A549 (cell line): ENCODE measurements around the gene TTC33. TPM values are rescaled to one million over a fixed set of nuclear protein-coding genes. Genes with fewer than 3 reads are reported as not detected.

Experiments
- BHLHE40 ChIP-seq: IDR thresholded peaks from 2 replicates; pipeline ENCODE4 v1.6.1; 2012; ENCODE audit warnings: low read depth, low read length, inconsistent platforms
- CBX8 ChIP-seq: fragments of 200-600 bp; sonication (generic); IDR thresholded peaks from 2 replicates; pipeline ENCODE4 v1.6.1; 2016
- CEBPB ChIP-seq, 2 experiments: fragments of >200 bp in 1 of 2; sonication (Bioruptor Twin) in 1 of 2; formaldehyde crosslinking in 1 of 2; IDR thresholded peaks; 2 replicates each; pipeline ENCODE4 v1.6.1; 2012 to 2016
- CHD2 ChIP-seq: fragments of 150-350 bp; IDR thresholded peaks from 2 replicates; pipeline ENCODE4 v1.6.1; 2014; ENCODE audit warnings: low read length; ENCODE audit not compliant: partially characterized antibody
- CTCF ChIP-seq: fragments of >200 bp; sonication (Bioruptor Twin); formaldehyde crosslinking; IDR thresholded peaks from 3 replicates; pipeline ENCODE4 v1.5.1; 2016
- E2F6 ChIP-seq: IDR thresholded peaks from 2 replicates; pipeline ENCODE4 v1.6.1; 2012; ENCODE audit warnings: low read depth, borderline replicate concordance
- ELK1 ChIP-seq: fragments of 150-350 bp; IDR thresholded peaks from 2 replicates; pipeline ENCODE4 v1.6.1; 2014; ENCODE audit warnings: low read depth, mild to moderate bottlenecking, low read length
- ESRRA ChIP-seq: fragments of 150-350 bp; IDR thresholded peaks from 2 replicates; pipeline ENCODE4 v1.6.1; 2014; ENCODE audit warnings: mild to moderate bottlenecking, low read length, borderline replicate concordance
- FOSL2 ChIP-seq, 2 experiments: fragments of 450-650 bp in 1 of 2; fragments of >200 bp in 1 of 2; sonication (Bioruptor Twin) in 1 of 2; formaldehyde crosslinking; IDR thresholded peaks; 2 replicates each; pipeline versions ENCODE4 v1.5.0 to v1.6.1; 2016 to 2020; ENCODE audit warnings: mild to moderate bottlenecking in 1 of 2, moderate library complexity in 1 of 2
- HDAC2 ChIP-seq: fragments of 200-600 bp; sonication (generic); IDR thresholded peaks from 2 replicates; pipeline ENCODE4 v1.6.1; 2016
- HES2 ChIP-seq: fragments of >200 bp; sonication (Bioruptor Twin); formaldehyde crosslinking; IDR thresholded peaks from 2 replicates; pipeline ENCODE4 v1.6.1; 2016
- JUN ChIP-seq, 2 experiments: fragments of >200 bp; sonication (Bioruptor Twin); formaldehyde crosslinking; IDR thresholded peaks; 2 replicates in 1 of 2; 3 replicates in 1 of 2; pipeline ENCODE4 v1.6.1; 2016 to 2017
- JUNB ChIP-seq: fragments of >200 bp; sonication (Bioruptor Twin); formaldehyde crosslinking; IDR thresholded peaks from 2 replicates; pipeline ENCODE4 v1.6.1; 2016
- MAFK ChIP-seq: fragments of 450-650 bp; IDR thresholded peaks from 2 replicates; pipeline ENCODE4 v1.6.1; 2014; ENCODE audit not compliant: partially characterized antibody
- NPAS2 ChIP-seq: fragments of 250-450 bp; sonication (Bioruptor Pico); IDR thresholded peaks from 2 replicates; pipeline ENCODE4 v1.8.0; 2022; ENCODE audit warnings: mild to moderate bottlenecking, moderate library complexity, borderline replicate concordance
- NR3C1 ChIP-seq: fragments of >200 bp; sonication (Bioruptor Twin); formaldehyde crosslinking; IDR thresholded peaks from 3 replicates; pipeline ENCODE4 v1.6.1; 2017
- PBX3 ChIP-seq: IDR thresholded peaks from 2 replicates; pipeline ENCODE4 v1.6.1; 2012
- PHF8 ChIP-seq: fragments of 200-600 bp; sonication (generic); IDR thresholded peaks from 2 replicates; pipeline ENCODE4 v1.6.1; 2016; ENCODE audit warnings: low read depth, mild to moderate bottlenecking, antibody characterized with exemption, moderate library complexity, borderline replicate concordance
- POLR2A ChIP-seq: IDR thresholded peaks from 2 replicates; pipeline ENCODE4 v1.6.1; 2012; ENCODE audit warnings: mild to moderate bottlenecking, low read length
- RFX5 ChIP-seq: fragments of 450-650 bp; IDR thresholded peaks from 2 replicates; pipeline ENCODE4 v1.7.1; 2014; ENCODE audit warnings: antibody characterized with exemption, mild to moderate bottlenecking, moderate library complexity
- RNF2 ChIP-seq: fragments of 200-600 bp; sonication (generic); IDR thresholded peaks from 2 replicates; pipeline ENCODE4 v1.6.1; 2016; ENCODE audit warnings: low read depth, mild to moderate bottlenecking, antibody characterized with exemption, moderate library complexity, borderline replicate concordance
- TFCP2L1 ChIP-seq: fragments of 250-450 bp; sonication (Bioruptor Pico); IDR thresholded peaks from 2 replicates; pipeline ENCODE4 v1.5.0; 2021; ENCODE audit warnings: mild to moderate bottlenecking
- TP53 ChIP-seq: fragments of 250-450 bp; sonication (Bioruptor Pico); IDR thresholded peaks from 2 replicates; pipeline ENCODE4 v1.5.0; 2021; ENCODE audit warnings: mild to moderate bottlenecking, moderate library complexity
- ZFP36 ChIP-seq: fragments of 450-650 bp; IDR thresholded peaks from 2 replicates; pipeline ENCODE4 v1.6.1; 2014; ENCODE audit warnings: borderline replicate concordance; ENCODE audit not compliant: partially characterized antibody
- ZNF302 ChIP-seq: fragments of 250-450 bp; sonication (Bioruptor Pico); IDR thresholded peaks from 2 replicates; pipeline ENCODE4 v1.9.0; 2021; ENCODE audit warnings: inconsistent platforms, mild to moderate bottlenecking, moderate library complexity
- ZSCAN20 ChIP-seq: fragments of 250-450 bp; sonication (Bioruptor Pico); IDR thresholded peaks from 2 replicates; pipeline ENCODE4 v1.8.0; 2022; ENCODE audit warnings: mild to moderate bottlenecking, moderate library complexity
- polyA plus RNA-seq, 4 experiments: library from polyadenylated mRNA; depleted of rRNA in 3 of 4; stranded (reverse); fragments of >200 nt; fragmentation: RNase III in 1 of 4; extraction: RNeasy Plus Mini Kit Qiagen cat#74134 plus additional on column Dnase treatment in 1 of 4; gene quantifications; 2 replicates in 3 of 4; 3 replicates in 1 of 4; pipeline ENCODE4 v1.2.3, GENCODE V29; 2011 to 2017

Gene TTC33
- polyA plus RNA-seq, 2 of the 4 experiments (the other 2 are of a cell fraction) = 17.1 to 19.8 TPM

- TF ChIP-seq PHF8 = peak; percentile 44; the same call in 1 of the 2 replicates
- no peak for TF ChIP-seq FOSL2 (IDR thresholded peaks at IDR 0.05)
- peak; percentile 54 for TF ChIP-seq FOSL2 (CRISPR knock-in tag; IDR thresholded peaks at IDR 0.05)
- TF ChIP-seq TP53 (CRISPR knock-in tag) = no peak
- no peak for TF ChIP-seq NR3C1
- no peak for TF ChIP-seq NPAS2 (CRISPR knock-in tag)
- no peak for TF ChIP-seq ZFP36
- TF ChIP-seq ESRRA = 0 out of 2 replicates have a peak, but pooled peaks have one; percentile 18
- peak in 1 of 2 experiments; percentile 41; a peak in 1 of 5 replicates for TF ChIP-seq JUN (IDR thresholded peaks at IDR 0.05)
- no peak for TF ChIP-seq HES2
- TF ChIP-seq CHD2 = no peak
- TF ChIP-seq ZSCAN20 (CRISPR knock-in tag) = no peak
- TF ChIP-seq PBX3 = 0 out of 2 replicates have a peak, but pooled peaks have one; percentile 31
- no peak for TF ChIP-seq RFX5
- no peak for TF ChIP-seq ZNF302 (CRISPR knock-in tag)
- no peak for TF ChIP-seq POLR2A
- no peak for TF ChIP-seq CEBPB (IDR thresholded peaks at IDR 0.05)
- TF ChIP-seq RNF2 = no peak
- no peak for TF ChIP-seq BHLHE40
- no peak for TF ChIP-seq ELK1
- no peak for TF ChIP-seq JUNB
- TF ChIP-seq CBX8 = no peak
- TF ChIP-seq TFCP2L1 (CRISPR knock-in tag) = 0 out of 2 replicates have a peak, but pooled peaks have one; percentile 38
- TF ChIP-seq E2F6 = peak; percentile 99
- no peak for TF ChIP-seq HDAC2
- TF ChIP-seq MAFK = no peak
- peak; percentile 62 for TF ChIP-seq CTCF
Measured at GRCh38 chr5:40755407-40756365, at the start of gene TTC33 (continued).
